Measurements from ENCODE around the gene ACOX3.
"Not testable (repeated sequence)": the region's sequence is repeated elsewhere in the genome, so short reads cannot be mapped to it uniquely, and the experiment has no call there.

ACOX3 gene

DNA sequence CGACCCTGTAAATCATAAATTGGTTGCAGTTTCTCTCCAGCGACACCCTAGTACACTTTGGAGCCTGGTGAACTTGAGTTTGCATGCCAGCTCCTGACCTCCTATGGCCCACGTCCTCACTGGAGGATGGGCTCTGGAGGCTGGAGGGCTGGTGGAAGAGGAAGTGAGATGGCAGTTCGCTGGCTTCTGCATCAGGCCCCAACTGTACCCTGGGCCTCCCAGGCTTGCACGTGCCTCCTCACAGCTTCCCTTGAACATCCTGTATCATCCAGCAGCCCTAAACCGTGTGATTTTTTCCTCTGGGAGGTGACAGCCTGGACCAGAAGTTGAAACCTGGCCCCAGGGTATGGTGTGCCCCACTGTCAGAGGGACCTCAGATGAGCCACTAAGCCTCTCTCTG is 92.5 kb downstream of the ACOX3 start:
- DNase-seq, result no peak

DNA sequence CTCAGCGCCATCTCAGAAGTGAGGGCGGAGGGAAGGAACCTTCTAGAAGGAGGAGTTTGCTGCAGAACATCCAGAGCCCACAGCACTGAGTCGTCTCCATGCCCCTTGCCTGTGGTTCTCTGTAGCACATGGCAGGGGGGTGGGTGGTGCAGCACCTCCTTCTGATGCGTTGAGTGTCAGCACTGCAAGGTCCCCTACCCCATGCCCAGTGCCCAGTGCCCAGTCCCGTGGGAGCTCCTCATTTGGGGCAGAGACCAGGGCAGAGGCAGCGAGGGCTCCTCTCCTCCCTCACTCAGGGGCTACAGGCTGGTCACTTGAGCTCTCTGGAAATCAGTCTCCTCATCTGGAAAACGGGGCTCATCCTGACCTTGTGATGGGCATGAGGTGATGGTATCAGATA is 92.9 kb downstream of the ACOX3 start:
- DNase-seq, result no peak

DNA sequence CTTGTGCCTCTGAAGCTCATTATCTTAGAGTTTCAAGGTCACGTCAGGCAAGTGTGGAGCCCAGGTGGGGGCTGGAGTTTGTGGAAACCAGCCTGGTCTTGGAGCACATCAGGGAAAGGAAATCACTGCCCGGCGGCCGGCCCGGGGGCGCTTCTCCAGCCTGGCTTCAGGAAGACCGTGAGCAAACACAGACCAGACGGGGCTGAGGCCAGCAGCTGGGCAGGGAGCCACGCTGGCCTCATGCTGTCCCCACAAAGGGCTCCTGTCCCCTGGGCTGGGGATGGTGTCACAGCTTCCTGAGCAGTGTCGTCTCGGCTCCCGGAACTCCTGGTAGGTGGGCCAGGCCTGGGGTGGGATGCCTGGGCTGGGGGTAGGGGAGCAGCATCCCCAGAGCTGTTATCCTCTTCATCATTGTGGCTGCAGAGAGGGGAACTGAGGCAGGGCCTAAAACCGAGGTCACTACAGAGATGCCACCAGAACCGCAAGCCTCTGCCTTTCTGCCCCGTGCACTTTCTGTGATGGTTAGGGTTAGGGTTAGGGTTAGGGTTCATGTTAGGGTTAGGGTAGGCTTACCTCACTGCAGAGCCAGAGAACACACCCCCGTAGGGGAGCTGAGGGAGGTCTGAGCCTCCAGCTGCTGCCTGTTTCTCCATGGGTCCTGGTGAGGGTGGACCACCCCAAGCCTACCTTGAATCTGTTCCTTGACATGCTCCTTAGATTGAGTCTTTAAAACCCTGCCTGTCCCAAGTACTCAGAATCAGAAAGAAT is 93.5 kb downstream of the ACOX3 start:
- no peak for DNase-seq

DNA sequence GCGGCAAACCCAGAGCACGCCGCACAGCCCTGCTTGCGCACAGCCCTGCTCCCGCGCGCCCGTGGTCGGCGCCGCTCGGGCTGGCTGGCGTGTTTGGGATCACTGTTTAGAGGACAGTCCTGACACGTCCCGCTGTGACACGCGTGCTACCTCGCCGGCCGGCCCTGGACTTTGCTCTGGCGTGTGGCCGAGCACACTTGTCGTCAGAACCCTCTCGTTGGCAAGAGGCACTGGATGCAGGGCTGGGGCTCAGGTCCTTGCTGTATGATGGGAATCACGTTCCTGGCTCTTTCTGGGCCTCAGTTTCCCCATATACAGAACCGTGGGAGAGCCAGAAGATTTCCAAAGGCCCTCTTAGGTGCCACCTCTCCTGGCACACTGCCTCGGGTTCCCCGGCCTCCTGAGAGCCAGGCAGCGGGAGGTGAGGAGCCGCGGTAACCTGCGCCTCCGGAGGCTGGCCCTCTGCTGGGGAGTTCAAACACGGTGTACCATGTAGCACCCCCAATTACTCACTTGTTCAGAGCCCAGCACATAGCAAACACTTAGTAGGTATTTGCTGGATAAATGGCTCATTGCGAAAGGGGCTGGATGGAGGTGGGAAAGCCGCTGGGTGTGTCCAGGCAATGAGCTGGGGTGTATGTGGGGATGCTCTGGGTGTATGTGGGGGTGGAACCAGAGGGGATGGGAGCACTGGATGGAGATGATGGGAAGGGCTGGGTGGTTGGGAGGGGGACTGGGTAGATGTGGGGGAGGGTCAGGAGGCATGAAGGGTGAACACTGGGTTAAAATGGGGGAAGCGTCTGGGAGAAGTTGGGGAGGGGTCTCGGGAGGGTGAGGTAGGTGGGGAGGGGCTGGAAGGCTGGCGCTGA is 94.3 kb downstream of the ACOX3 start:
- DNase-seq, result no peak

DNA sequence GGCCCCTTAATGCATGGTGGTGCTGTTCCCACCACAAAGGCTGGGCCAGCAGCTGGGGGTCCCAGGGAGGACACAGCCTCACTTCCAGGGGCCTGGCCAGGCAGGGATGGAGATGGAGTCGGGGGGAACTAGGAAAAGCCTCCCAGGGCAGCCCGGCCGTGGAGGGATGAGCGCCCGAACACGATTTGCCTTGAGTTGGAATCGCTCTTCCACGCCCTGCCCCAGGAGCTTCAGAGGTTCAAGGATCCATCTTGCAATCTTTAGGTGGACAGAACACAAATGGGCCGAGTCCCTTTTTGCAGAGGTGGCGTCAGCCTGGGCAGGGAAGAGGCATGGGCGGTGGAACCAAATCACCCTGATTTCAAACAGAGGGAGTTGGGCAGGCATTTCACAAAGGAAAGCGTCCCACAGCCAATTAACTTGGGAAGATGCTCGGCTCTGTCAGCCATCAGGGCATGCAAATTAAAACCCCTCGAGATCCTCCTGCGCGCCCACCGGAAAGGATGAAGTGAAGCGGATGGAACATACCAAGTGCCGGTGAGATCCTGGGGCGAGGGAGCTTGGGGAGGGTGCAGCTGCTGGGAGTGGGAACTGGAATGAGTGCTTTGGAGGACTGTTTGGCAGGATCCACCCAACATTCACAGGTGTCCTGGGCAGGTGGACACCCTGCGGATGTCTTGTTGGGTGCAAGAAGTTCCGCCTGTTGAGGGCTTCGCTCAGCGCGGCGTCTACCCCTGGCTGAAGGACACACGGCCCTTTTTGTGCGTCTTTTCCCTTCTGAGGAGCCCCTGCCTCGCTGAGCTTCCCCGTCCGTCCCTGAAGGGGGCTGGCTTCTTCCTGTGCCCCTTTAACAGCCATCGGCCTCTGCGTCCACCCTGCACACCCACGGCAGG is 95.2 kb downstream of the ACOX3 start:
- no peak for DNase-seq

DNA sequence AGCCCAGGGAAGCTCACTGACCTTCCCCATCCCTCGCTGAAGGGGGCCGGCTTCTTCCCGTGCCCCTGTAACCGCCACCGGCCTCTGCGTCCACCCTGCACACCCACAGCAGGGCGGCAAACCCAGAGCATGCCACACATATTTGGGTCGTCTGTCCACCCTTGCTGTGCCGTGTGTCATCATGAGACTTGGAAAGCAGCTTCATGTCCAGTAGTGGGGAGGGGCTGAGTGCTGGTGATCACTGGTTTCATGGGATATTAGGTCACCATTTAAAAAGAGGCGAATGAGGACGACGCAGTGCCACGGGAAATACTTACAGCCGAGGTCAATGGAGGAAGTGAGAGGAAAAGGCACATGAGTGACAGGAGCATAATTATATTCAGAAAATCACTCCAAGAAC is 96.1 kb downstream of the ACOX3 start:
- no peak for DNase-seq

DNA sequence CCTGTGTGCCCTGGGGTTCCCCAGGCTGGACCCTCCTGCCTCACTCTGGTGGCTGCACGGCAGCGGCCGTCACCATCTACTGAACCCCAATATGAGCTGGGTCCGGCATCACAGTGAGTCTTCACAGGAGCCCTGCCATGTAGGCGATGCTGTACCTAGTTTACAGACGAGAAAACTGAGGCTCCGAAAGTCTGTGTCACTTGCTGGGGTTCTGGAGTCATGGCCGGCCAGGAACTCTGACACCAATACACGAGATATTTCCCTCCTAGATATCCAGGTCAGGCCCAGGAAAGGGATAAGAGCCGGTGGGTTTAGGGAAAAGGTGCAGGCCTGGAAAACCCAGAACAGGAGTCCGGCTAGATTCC is 96.6 kb downstream of the ACOX3 start:
- DNase-seq, result no peak

DNA sequence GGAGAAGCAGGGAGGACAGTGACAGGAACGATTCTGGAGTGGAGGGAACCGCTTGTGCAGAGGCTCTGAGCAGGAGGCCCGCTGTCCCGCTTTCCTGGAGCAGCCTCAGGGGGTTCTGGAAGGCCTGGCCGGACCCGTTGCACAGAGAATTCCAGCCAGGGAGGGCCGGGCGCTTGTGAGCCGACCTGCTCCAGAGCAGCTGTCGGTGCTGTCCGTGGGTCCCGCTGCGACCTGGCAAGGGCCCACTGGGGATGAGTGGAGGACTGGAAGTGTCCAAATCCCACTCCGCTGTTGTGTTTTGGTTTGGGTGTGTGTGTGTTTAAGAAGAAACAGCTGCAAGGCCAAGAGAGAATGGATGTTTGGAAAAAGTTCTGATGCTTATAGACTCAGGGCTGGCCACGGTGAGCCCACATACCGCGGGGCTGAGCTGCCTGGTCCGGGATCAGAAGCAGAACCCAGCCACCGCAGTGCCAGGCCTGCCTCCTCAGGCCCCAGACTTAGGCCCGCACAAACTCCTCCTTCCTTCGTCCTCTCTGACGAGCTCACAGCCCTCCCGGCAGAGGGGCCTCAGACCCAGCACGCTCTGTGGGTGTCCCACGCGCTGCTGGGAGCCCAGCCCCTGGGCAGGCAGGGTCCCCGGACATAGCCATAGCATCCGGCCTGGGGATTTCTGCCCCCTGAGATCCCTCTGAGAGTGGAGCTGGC is 97.1 kb downstream of the ACOX3 start:
- DNase-seq, result no peak

DNA sequence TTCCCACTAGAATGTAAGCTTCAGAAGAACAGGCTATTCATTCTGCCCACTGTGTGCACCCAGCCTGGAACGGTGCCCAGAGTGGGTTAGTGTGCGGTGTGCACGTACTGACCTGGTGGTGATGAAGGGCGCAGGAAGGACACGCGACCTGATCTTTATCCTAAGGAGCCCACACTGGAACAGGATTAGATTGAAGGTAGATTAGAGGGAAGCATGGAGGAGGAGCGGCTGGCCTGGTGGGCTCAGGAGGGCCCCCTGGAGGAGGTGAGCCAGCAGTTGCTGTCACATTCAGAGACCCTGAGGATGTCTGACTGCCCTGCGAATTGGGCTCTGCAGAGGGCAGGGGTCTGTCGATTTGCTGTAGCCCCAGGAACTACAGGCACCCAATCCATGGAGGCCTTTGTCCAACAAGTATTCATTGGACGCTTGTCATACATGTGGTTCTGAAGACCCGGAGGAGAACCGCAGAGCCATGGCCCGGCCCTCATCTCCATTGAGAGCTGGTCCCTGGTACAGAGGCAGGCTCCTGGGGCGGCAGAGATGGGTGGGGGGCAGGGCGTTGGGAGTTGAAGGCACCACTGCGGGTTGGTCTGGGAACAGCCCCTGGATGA is 97.8 kb downstream of the ACOX3 start:
- DNase-seq, result no peak

DNA sequence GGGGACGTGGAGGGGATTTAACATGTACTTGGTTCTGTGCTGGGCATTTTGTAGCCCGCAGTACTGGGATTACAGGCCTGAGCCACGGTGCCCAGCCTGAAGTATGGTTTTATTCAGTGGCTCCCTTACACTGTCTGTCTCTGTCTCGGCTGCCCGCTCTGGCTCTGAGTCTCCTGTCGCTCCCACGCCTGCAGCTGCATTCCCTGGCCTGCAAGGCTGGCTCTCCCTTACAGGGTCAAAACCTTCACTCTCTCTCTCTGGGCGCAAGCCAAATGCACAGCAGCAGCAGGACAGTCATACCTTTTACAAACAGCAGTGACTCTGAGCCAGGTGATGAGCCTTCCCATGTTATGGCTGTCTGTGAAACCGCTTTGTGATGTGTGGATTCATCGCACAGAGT is 98.8 kb downstream of the ACOX3 start:
- no peak for DNase-seq

DNA sequence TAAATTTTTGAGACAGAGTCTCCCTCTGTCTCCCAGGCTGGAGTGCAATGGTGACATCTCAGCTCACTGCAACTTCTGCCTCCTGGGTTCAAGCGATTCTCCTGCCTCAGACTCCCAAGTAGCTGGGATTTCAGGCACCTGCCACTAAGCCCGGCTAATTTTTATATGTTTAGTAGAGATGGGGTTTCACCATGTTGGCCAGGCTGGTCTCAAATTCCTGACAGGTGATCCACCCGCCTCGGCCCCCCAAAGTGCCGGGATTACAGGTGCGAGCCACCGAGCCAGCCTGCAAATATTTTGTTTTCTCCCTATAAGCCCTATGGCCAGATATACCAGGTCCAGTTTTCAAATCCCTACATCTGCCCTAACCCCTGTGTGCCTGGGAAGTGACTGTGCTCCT is 99.2 kb downstream of the ACOX3 start:
- DNase-seq, result not testable (repeated sequence)

DNA sequence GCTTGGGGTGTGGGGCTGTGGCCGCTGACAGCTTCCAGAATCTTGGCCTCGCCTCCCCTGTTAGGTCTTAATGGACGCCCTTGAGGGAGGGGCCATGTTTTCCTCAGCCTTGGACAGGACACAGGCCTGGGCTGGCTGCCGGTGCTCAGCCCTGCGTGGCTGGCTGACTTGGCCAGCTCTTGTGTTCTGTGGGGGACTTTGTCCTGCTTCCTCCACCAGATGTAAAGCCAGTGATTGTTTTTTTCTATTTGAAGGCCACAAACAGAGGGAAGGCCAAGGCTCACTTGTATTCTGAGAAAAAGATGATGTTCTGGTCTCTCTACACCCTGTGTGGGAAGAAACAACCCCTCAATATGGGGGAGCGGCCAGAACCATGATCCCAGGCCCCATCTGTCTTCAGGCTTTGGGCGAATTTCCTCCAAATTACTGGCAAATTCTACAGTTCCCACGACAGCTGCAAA is 99.7 kb downstream of the ACOX3 start:
- DNase-seq, result no peak

DNA sequence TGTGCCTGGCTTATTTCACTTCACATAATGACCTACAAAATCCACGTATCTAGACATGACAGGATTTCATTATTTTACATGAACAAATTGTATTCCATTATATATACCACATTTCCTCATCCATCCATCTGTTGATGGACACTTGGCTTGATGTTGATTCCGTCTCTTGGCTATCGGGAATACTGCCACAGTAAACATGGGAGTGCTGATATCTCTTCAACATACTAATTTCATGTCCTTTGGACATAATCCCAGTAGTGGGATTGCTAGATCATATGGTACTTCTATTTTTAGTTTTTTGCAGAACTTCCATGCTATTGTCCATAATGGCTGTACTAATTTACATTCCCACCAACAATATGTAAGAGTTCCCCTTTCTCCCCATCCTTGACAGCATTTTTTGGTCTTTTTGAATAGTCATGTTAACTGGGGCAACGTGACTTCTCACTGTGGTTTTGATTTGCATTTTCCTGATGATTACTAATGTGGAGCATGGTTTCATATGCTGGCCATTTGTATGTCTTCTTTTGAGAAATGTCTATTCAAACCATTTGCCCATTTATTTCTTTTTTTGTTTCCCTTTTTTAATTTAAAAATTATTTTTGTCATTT is 102.1 kb downstream of the ACOX3 start:
- DNase-seq, result no peak

DNA sequence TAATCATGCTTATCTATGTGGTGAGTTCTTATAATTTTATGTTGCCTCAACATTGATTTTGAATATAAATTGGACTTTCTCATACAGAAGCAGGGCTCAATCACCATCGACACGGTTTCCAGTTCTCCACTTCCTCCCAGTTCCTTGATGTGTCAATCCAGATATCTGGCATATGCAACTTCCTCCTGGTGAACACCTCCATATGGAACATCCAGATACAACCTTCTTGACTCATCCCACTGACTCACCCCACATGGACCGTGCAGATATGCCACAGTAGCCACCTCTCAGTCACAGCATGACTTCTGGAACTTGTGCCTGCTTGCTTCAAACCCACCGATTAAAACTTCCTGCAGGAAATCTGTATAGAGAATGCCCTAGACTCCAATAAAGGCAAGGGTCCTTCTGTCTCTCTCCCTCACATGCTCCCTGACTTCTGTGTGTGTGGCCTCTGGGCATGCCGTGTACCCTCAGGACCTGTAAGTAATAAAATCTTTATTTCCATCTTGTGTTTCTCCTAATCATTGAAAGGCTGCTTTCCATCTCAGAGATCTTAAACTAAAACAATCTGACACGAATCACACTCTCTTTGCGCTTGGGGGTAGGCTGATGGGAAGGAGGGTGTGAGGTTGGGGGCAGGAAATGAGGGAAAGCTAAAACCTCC is 104.0 kb downstream of the ACOX3 start:
- DNase-seq, result no peak

DNA sequence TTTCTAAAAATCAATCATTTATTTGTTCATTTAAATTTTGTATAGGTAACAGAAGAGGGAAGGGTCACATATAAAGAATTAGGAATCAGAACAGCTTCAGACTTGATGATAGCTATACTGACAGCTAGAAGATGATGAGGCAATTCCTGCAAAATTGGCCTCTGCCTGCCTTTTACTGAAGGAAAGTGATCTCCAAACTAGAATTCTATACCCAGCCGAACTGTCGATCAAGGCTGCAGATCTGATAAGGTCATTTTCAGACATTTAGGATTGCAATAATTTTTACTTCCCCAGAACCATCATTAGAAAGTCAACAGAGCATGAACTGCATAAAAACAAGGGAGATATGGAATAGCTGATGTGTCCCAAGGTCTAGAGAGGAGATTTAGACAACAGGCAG is 104.7 kb downstream of the ACOX3 start:
- no peak for DNase-seq

DNA sequence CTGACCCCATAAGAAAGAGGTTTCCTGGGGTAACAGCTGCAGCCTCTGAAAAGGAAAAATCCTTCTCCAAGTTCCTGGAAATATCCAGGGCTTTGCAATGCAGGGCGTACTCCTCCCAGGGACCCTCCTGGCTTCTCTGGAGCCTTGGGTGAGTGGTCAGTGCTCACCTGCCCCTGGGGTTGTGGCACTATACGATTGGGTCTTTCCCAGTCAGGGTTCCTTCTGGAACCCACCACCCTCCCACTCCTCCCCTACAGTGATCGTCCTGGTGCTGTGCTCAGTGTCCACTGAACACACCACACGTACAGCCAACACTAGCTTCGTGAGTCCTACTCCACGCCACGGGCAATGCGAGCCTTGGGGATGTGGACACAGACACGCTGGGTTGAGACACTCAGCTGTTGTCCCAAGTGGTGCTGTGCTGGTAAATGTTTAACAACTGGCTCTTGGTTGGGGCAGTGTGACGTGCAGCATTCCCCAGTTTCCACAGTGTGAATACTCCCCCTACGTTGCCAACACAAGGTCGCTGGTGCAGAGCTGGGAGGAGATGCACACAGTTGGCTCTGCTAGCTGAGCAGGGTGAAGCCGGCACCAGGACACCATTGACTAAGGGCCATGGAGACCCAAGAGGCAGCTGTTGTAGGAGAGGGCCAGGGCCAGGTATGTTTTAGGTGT is 105.6 kb downstream of the ACOX3 start:
- no peak for DNase-seq

DNA sequence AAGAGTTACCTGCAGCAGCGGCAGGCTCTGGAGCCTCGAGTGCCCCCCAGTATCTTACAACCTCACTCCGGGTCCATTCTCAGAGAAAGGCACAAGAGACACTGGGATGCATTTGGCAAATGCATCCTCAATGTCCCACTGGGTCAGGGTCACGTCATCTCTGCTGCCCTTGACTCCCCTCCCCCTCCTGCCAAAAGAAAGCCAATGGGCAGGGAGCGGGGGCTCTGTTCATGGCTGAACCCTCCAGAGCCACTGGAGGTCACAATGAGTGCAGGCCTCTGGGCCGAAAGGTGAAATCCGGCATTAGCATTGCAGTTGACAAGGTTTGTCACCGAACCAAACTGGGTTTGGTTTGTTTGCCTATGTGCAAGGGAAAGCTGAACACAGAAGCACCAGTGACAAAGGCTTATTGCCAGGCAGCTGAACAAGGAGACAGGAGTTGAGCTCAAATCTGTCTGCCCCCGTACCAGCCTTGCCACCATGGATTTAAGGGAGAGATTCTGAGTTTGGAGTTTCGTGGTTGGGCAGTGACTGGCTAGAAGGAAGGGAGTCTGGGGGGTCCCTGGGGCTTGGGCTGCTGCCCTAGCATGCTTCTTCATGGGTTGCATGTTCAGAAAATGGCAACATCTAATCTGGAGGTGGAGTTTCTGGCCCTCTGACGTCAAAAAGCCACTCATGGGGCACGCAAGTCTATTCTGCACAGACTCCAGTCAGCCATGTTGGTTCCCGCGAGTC is 106.6 kb downstream of the ACOX3 start:
- no peak for DNase-seq

DNA sequence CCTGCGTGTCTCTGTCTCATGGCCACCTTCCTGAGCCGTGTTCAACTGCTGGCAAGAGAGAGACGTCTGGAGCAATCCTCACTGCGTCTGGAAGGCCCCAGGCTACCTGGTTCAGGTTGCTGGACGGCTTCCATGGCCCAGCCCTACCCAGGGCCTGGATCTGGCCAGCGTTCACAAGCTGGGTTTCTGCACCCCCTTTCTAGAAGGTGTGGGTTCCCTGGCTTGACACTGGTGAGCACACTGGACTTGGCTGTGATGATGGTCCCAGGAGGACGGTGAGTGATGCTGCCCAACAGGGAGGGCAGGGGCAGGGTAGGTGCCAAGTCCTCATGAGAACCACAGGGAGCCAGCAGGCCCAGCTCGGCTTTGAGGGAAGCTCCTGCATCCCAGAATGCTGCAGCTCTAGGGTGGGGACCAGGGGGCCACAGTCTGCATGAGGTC is 107.6 kb downstream of the ACOX3 start:
- DNase-seq, result no peak

DNA sequence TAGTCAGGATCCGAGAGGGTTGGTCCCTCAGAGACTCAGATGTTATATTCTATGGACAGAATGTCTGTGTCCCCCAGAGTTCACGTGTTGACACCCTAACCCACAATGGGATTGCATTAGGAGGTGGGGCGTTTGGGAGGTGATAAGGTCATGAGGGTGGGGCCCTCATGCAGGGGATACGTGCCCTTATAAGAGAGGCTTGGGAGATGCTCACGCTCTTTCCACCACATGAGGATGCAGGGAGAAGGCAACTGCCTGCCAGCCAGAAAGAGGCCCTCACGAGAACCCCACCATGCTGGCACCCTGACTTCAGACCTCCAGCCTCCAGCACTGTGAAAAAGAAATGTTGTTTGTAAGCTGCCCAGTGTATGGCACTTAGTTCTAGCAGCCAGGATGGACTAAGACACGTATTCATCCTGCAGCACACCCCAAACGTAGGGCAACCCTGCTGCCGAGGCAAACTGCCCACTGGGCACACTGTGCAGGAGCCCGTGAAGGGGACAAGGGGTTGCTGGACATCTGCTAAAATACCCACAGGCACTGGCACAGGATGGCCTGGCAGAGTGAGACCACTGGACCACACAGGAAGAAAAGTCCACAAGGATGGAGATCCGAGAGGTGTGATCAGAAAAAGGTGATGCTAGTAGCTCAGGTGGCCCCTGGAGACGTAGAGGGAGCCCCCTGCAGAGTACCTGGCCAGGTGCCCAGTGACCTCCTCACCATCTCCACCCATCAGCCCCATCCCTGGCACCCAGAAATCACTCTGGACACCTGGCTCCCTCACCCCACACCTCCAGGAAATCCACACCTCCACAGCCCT is 108.3 kb downstream of the ACOX3 start:
- no peak for DNase-seq

All from activated gamma-delta T cell treated with Interleukin-2 at 50 U/mL for 16 hours (primary cell).